ENCODE data around the gene RAVER2. TPM values are rescaled to one million over a fixed set of nuclear protein-coding genes. Genes with fewer than 3 reads are reported as not detected.

The RAVER2 gene
- total RNA-seq, 1 donor from 2014 or later = 12.6 TPM

- Histone ChIP-seq H3K4me3 (ENCODE audit: low read depth, low read length) (no peak overlapping the region), H3K27me3 (ENCODE audit: control insufficient read depth, insufficient read depth, low read length) (no peaks in the 10 kb centered on the region), H3K36me3 (ENCODE audit: control insufficient read depth, insufficient read depth, low read length) (no peaks in the 10 kb centered on the region)
- no peak for DNase-seq (ENCODE audit: low read depth)
- TF ChIP-seq CTCF (IDR thresholded peaks at IDR 0.05; ENCODE audit: insufficient read depth, low read length, poor library complexity, severe bottlenecking) = no peak
Measured at GRCh38 chr1:64703600-64703999, 41.3 kb upstream of the RAVER2 start.

DNA sequence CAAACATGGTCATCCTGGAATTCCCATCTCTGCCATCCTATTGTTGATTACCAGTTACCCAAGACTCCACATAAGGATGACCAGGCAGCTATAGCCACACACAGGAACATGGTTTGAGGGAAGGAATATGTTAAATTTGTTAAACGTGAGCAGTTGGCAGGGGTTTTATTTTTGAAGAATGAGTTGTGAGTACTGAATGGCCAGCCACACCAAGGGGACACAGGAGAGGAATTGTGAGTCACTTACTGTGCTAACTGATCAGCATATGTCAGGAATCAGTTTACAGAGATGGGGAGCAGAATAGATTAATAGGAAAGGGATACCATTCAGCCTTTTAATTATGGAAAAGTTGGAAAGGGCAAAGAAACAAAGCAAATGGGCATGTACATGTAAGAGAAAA is 39.3 kb upstream of the RAVER2 start:
- no peak for TF ChIP-seq CTCF (IDR thresholded peaks at IDR 0.05; ENCODE audit: insufficient read depth, low read length, poor library complexity, severe bottlenecking)
- Histone ChIP-seq H3K36me3 (ENCODE audit: control insufficient read depth, insufficient read depth, low read length) (no peaks in the 10 kb centered on the region), H3K4me3 (ENCODE audit: low read depth, low read length) (no peak overlapping the region), H3K27me3 (ENCODE audit: control insufficient read depth, insufficient read depth, low read length) (no peaks in the 10 kb centered on the region)
- DNase-seq (ENCODE audit: low read depth) = no peak

GRCh38 chr1:64711266-64711665 is 33.6 kb upstream of the RAVER2 start:
- Histone ChIP-seq H3K36me3 (ENCODE audit: control insufficient read depth, insufficient read depth, low read length) (no peaks in the 10 kb centered on the region), H3K4me3 (ENCODE audit: low read depth, low read length) (no peak overlapping the region), H3K27me3 (ENCODE audit: control insufficient read depth, insufficient read depth, low read length) (no peaks in the 10 kb centered on the region)
- DNase-seq (ENCODE audit: low read depth) = no peak
- TF ChIP-seq CTCF (IDR thresholded peaks at IDR 0.05; ENCODE audit: insufficient read depth, low read length, poor library complexity, severe bottlenecking) = no peak

DNA sequence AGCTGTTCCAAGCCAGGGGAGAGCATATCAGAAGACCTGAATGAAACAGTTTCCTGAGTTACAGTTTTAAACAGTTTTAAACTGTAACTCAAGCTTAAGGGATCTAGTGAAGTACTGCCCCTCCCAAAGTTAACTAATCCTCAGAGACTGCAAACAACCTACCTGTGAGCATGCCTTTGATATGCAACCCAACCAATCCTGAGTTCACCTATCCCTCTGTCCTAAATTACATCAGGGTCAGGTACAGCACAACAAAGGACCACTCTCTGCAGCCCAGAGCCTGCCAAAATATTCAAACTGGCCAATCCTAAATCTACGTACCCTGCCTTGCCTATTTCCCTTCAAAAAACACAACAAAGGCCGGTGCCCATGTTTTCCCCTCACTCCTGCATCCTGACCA is 32.8 kb upstream of the RAVER2 start:
- DNase-seq (ENCODE audit: low read depth) = no peak
- no peak for TF ChIP-seq CTCF (IDR thresholded peaks at IDR 0.05; ENCODE audit: insufficient read depth, low read length, poor library complexity, severe bottlenecking)

DNA sequence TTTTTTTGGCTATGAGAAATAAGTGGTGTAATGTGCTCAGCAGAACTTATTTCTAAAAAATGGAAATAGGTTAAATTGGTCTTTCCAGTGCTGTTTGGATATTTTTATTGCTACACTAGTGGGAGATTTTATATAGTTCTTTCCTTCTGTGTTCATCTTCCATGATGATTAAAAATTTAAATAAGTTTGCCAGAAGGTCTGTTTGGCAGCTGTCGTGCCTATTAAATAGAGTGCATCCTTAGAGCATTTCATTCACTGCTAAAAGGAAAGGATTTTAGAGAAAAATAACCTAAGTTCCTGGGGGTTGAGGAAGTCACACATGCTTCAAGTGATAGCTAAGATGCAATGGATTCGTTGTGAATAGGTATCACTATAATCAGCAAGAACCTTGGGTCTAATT is 29.7 kb upstream of the RAVER2 start:
- no peaks in the 10 kb centered on the region for H3K27me3 ChIP-seq (ENCODE audit: control insufficient read depth, insufficient read depth, low read length)
- no peak overlapping the region for H3K4me3 ChIP-seq (ENCODE audit: low read depth, low read length)
- H3K36me3 ChIP-seq (ENCODE audit: control insufficient read depth, insufficient read depth, low read length) = no peaks in the 10 kb centered on the region
- TF ChIP-seq CTCF (IDR thresholded peaks at IDR 0.05; ENCODE audit: insufficient read depth, low read length, poor library complexity, severe bottlenecking) = no peak
- DNase-seq (ENCODE audit: low read depth) = no peak

More for the DNA sequence above, 32.8 kb upstream of the RAVER2 start:
- Histone ChIP-seq H3K27me3 (ENCODE audit: control insufficient read depth, insufficient read depth, low read length) (no peaks in the 10 kb centered on the region), H3K4me3 (ENCODE audit: low read depth, low read length) (no peak overlapping the region), H3K36me3 (ENCODE audit: control insufficient read depth, insufficient read depth, low read length) (no peaks in the 10 kb centered on the region)

DNA sequence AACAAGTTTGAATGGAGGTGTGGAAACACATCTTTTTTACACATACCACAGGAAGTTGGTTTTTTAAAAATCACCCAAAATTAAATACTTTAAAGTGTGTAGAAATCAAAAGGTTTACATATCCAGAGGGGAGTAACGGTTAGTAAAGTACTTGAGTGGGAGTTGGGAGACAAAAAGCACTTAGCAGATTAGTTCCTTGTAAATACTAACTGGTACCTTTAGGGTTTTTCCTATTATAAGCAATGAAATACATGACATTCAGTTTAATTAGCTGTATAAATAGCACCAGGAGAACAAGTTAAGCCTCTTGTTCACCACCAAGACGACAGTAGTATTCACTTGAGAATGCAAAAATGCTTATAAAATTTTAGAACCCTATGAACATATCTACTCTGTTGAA is 23.7 kb upstream of the RAVER2 start:
- Histone ChIP-seq H3K4me3 (ENCODE audit: low read depth, low read length) (no peak overlapping the region), H3K36me3 (ENCODE audit: control insufficient read depth, insufficient read depth, low read length) (no peaks in the 10 kb centered on the region), H3K27me3 (ENCODE audit: control insufficient read depth, insufficient read depth, low read length) (no peaks in the 10 kb centered on the region)
- TF ChIP-seq CTCF (IDR thresholded peaks at IDR 0.05; ENCODE audit: insufficient read depth, low read length, poor library complexity, severe bottlenecking) = no peak
- no peak for DNase-seq (ENCODE audit: low read depth)
